ENCODE measurements around the gene IL15RA. TPM values are rescaled to one million over a fixed set of nuclear protein-coding genes. Genes with fewer than 3 reads are reported as not detected.

IL15RA gene
- total RNA-seq, 4 donors from 2014 or later = 13.1 to 17.6 (median 15.6) TPM

- Histone ChIP-seq H3K36me3 (peaks cover 0 to 40% of the 10 kb centered on the region in 2 donors), H3K4me3 (no peak overlapping the region), H3K9me3 (no peaks in the 10 kb centered on the region), H3K27ac (no peak overlapping the region), H3K4me1 (peaks cover 0 to 4% of the 10 kb centered on the region in 2 donors), H3K27me3 (no peaks in the 10 kb centered on the region)
- TF ChIP-seq POLR2A (IDR thresholded peaks at IDR 0.05) (no peak), CTCF (IDR thresholded peaks at IDR 0.05 in 4 of 5, conservative IDR thresholded peaks at IDR 0.05 in 1 of 5) (no peak)
- no peak for DNase-seq
- intact Hi-C loops (cut with DNase I; ENCODE audit: low total_unique reads) = no loop called here
- ATAC-seq = no peak
- in situ Hi-C loops (cut with MboI; ENCODE audit: low sequenced_read_pairs in 4 of 4) = no loop called here
Measured at GRCh38 chr10:5956146-5956936, 21.0 kb downstream of the IL15RA start.

- no peak overlapping the region for H3K27ac ChIP-seq
- in situ Hi-C loops (cut with MboI; ENCODE audit: low sequenced_read_pairs in 4 of 4) = no loop called here
- intact Hi-C loops (cut with DNase I; ENCODE audit: low total_unique reads) = no loop called here
Measured at GRCh38 chr10:5953676-5954075, 23.7 kb downstream of the IL15RA start.

GRCh38 chr10:5952731-5953385 lies 24.5 kb downstream of the IL15RA start:
- intact Hi-C loops (cut with DNase I; ENCODE audit: low total_unique reads) (no loop called here), in situ Hi-C loops (cut with MboI; ENCODE audit: low sequenced_read_pairs in 4 of 4) (no loop called here)
- no peak for TF ChIP-seq POLR2A (IDR thresholded peaks at IDR 0.05)
- no peak for TF ChIP-seq CTCF (IDR thresholded peaks at IDR 0.05 in 4 of 5, conservative IDR thresholded peaks at IDR 0.05 in 1 of 5)
- Histone ChIP-seq H3K4me3 (no peak overlapping the region), H3K4me1 (no peaks in the 10 kb centered on the region), H3K27me3 (no peaks in the 10 kb centered on the region), H3K36me3 (peaks cover 0 to 20% of the 10 kb centered on the region in 2 donors), H3K27ac (no peak overlapping the region), H3K9me3 (no peaks in the 10 kb centered on the region)
- DNase-seq = no peak
- ATAC-seq = no peak

More at GRCh38 chr10:5953676-5954075, 23.7 kb downstream of the IL15RA start:
- ATAC-seq = no peak
- no peak overlapping the region for H3K4me3 ChIP-seq
- peaks cover 0 to 24% of the 10 kb centered on the region in 2 donors for H3K36me3 ChIP-seq
- H3K27me3 ChIP-seq = no peaks in the 10 kb centered on the region
- H3K4me1 ChIP-seq = peaks cover 0 to 2% of the 10 kb centered on the region in 2 donors
- no peak for TF ChIP-seq POLR2A (IDR thresholded peaks at IDR 0.05)
- no peak for TF ChIP-seq CTCF (IDR thresholded peaks at IDR 0.05 in 4 of 5, conservative IDR thresholded peaks at IDR 0.05 in 1 of 5)
- DNase-seq = no peak
- no peaks in the 10 kb centered on the region for H3K9me3 ChIP-seq

GRCh38 chr10:5951721-5952407 lies 25.5 kb downstream of the IL15RA start:
- intact Hi-C loops (cut with DNase I; ENCODE audit: low total_unique reads) = no loop called here
- H3K4me1 ChIP-seq = no peaks in the 10 kb centered on the region
- DNase-seq (no peak), ATAC-seq (no peak)
- peaks cover 0 to 18% of the 10 kb centered on the region in 2 donors for H3K36me3 ChIP-seq
- no peaks in the 10 kb centered on the region for H3K9me3 ChIP-seq
- peak overlapping the region in 1 of 4 donors; percentile 43 for H3K27ac ChIP-seq
- in situ Hi-C loops (cut with MboI; ENCODE audit: low sequenced_read_pairs in 4 of 4) = no loop called here
- no peak overlapping the region for H3K4me3 ChIP-seq
- TF ChIP-seq CTCF (IDR thresholded peaks at IDR 0.05 in 4 of 5, conservative IDR thresholded peaks at IDR 0.05 in 1 of 5) (no peak), POLR2A (IDR thresholded peaks at IDR 0.05) (no peak)
- H3K27me3 ChIP-seq = no peaks in the 10 kb centered on the region
